ENCODE measurements around the gene PRRT4. TPM values are rescaled to one million over a fixed set of nuclear protein-coding genes. Genes with fewer than 3 reads are reported as not detected.

Gene PRRT4
- total RNA-seq, 1 donor from 2014 or later: not detected

DNA sequence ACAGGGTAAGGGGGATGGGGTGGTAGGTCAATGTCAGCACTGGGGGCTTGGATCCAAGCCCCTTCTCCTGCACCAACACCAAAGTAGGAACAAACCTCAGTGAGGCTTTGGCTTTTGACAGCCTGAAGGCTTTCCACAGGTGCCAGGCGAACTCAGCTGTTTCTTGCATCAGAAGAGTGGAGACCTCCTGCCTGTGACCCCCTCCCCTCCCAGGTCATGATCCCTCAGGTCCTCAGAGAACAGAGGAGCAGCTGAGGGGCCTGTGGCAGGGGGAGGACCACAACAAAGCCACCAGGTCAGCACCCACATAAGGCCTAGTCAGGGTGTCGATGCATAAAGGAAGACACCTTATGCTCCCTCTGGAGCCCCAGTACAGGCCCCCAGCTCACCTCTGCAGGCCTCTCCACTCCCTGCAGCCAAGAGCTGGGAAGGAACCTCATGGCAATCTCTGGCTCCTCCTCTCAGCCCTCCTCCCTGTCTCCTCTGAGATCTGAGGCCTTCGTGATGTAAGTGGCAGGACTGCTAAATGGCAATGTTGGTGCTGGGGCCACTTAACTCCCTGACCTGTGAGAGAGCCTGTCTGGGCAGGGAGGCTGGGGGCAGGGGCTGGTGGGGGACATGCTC is 19.1 kb upstream of the PRRT4 start:
- intact Hi-C loops (cut with micrococcal nuclease): no loop called here

DNA sequence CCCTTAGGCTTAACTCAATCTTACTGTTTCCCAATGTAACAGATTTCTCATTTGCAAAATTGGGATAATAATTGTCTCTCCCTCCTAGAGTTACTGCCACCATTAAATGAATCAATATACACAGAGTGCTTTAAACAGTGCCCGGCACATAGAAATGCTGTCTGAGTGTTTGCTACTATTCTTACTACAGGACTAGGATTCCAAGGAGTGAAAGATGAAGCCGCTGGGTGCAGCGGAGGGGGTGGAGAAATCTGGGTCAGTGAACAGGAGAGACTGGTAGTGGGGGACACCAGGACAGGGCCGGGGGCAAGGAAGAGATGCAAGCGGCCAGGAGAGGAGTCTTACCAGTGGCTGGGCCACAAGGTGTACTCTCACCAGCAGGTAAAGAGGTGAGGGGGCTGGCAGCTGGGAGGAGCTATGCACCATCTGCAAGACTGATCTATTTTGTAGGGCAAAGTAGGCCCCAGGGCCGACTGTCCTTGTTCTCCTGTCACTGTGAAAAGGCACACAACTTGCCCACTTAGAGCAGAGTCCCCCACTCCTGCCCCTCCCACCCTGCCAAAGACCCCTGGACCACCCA is 18.5 kb upstream of the PRRT4 start:
- intact Hi-C loops (cut with micrococcal nuclease): no loop called here

DNA sequence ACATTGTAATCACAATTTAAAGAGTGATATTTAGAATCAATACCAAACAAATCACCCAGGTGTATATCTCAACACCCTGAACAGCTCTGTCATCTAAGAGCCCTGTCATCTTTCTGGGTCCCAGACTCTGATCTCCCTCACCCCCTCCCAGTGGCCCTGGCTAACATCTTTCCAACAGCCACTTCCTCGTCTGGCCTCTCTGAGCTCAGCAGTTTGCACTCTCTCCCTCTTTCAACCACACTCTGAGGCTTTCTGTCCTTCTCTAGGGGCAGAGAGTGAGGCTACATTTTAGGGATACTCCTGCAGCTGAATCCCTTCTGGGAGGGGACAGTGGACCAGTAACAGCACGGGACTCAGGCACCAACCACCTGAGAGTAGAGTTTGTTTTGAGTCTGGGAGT is 17.1 kb upstream of the PRRT4 start:
- intact Hi-C loops (cut with micrococcal nuclease): no loop called here

DNA sequence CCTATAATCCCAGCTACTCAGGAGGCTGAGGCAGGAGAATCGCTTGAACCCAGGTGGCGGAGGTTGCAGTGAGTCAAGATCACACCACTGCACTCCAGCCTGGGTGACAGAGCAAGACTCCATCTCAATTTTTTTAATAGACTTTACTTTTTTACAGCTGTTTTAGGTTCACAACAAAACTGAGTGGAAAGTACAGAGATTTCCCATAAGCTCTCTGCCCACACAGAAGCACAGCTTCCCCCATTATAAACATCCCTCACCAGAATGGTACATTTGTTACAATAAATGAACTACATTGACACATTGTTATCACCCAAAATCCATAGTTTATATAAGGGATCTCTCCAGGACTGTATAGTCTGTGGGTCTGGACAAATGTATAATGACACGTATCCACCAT is 14.6 kb upstream of the PRRT4 start:
- intact Hi-C loops (cut with micrococcal nuclease): no loop called here

DNA sequence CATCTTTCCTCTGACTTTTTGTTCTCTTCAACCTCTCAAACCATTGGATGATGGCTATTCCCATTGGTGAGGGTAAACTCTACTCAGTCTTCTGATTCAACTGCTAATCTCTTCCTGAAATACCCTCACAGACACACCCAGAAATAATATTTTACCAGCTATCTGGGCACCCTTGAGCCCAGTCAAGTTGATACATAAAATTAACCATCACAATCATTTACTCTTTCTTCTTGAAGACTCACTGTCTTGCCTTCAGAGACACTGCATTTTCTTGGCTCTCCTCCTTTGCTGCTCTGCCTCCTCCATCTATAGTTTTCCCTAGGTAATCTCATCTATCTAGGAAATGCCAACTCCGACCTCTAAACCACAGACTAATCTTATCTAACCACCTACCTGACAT is 12.6 kb upstream of the PRRT4 start:
- intact Hi-C loops (cut with micrococcal nuclease): no loop called here

DNA sequence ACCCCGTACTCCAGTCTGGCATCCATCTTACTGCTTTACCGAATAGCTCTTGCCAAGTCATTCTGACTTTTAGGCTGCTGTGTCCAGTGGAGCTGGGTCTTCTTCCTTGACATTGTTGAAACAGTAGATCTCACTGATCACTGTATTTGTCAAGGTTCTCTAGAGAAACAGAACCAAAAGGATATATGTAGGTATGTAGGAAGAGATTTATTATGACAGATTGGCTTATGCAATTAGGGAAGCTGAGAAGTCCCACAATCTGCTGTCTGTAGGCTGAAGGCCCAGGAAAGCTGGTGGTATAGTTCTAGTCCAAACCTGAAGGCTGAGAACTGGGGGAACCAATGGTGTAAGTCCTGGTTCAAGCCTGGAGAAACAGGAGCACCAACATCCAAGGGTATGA is 12.1 kb upstream of the PRRT4 start:
- intact Hi-C loops (cut with micrococcal nuclease): no loop called here

DNA sequence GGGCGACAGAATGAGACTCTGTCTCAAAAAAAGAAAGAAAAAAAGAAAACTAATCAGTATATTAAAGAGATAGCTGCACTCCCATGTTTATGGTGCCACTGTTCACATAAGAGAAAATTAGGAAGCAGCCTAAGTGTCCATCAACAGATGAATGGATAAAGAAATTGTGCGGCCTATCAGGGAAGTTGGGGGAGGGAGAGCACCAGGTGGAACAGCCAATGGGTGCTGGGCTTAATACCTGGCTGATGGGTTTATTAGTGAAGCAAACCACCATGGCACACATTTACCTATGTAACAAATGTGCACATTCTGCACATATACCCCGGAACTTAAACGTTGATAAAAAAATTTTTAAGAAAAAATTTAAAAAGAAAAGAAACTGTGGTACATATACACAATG is 9.0 kb upstream of the PRRT4 start:
- intact Hi-C loops (cut with micrococcal nuclease): no loop called here

DNA sequence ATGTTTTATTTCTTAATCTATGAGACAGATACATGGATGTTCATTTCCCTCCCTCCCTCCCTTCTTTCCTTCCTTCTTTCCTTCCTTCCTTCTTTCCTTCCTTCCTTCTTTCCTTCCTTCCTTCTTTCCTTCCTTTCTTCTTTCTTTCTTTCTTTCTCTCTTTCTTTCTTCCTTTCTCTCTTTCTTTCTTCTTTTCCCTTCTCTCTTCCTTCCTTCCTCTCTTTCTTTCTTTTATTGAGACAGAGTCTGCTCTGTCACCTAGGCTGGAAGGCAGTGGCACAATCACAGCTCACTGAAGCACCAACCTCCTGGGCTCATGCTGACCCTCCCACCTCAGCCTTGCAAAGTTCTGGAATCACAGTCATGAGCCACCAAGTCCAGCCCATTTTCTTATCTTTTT is 5.5 kb upstream of the PRRT4 start:
- intact Hi-C loops (cut with micrococcal nuclease): no loop called here

DNA sequence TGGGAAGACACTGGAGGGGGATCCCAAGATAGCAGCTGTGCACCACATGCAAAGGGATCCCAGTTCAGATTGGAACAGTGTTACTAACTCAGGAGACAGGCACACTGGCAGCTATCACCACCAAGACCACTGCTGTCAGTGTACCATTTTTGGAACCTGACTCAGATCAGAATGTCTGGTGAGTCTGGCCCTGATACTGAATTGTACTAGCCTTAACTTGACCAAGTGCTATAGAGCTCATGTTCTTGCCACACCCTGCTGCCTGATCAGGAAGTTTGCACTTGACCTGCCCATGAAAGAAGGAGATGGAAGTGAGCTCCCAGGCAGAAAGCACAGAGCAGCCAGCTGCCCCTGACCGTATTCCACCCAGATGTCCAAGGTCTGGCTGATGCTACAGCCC is 4.8 kb upstream of the PRRT4 start:
- intact Hi-C loops (cut with micrococcal nuclease): no loop called here

DNA sequence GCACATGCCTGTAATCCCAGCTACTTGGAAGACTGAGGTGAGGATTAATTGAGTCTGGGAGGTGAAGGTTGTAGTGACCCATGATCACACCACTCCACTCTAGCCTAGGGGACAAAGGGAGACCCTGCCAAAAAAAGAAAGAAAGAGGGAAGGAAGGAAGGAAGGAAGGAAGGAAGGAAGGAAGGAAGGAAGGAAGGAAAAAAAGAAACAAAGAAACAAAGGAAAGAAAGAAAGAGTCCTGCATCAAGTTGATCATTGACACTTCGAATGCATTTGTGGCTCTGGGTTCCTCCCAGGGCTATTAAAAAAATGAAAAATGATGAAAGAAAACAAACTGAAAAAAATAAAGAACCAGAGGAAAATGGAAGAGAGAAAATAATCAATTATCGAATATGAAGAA is 3.9 kb upstream of the PRRT4 start:
- intact Hi-C loops (cut with micrococcal nuclease): no loop called here

DNA sequence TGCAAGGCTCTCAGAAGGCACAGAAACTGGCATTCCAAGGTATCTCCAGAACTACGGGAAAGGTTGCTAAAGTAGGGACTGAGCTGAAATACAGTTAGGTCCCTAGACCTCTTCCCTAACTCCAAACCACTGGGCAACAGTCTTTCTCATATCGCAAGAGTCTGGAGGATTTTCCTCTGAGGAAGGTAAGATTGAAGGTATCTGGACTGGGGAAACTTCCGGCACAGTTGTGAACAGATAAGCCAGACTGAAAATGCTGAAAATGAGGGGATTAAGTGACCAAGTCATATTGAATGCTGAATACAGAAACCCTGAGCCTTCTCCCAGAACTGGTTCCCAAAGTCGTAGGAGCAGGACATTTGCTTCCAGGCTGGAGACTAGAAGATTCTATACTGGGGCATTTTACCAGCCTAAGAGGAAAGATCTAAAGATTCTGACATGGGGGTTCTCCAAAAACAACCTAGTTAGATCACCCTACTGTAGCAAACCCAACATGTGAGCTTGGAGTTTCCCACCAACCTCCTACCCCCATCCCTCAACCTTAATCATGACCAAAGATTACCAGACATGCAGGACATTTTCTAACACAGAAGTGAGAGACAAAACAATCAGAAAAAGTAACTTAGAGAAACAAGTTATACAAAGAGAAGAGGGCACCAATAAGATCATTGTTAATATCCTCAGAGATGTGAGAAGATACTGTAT is 2.8 kb upstream of the PRRT4 start:
- intact Hi-C loops (cut with micrococcal nuclease): no loop called here

DNA sequence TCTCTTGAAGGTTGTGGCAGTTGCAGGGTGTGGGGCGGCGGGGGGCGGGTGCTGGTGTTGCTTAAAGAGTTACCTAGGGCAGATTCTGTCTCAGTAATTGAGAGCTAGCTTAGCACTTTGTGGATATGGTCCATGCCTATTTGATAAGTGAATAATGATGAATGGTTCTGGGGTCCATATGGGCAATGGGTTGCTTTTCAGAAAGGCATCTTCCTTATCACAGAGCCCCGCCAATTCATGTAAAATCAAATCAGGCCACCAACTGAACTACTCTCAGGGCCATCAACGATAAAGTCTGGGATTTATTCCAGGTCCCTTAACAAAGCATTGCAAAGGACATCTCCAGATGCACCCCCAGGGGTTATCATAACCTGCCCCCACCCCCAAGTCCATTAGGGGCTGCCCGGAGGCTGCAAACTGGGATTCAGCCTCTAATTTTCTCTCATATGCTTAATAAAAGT is 1.8 kb upstream of the PRRT4 start:
- intact Hi-C loops (cut with micrococcal nuclease): loop anchor here (2.0 kb wide), 1 partner anchor 14 kb away; no protein-coding TSS in a partner anchor

DNA sequence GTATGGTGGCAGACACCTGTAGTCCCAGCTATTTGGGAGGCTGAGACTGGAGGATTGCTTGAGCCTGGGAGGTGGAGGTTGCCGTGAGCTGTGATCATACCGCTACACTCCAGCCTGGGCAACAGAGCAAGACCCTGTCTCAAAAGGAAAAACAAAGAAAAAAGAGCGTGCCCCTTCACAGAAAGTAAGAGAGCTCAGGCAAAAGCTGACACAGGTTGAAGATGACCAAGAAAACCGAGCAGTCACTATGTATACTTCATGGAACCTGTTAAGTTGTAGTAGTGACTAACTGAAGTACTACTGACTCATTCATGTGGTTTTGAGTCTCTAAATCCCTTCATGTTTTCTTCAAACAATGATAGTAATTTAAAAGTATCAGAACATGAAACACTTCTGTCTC is 1.2 kb upstream of the PRRT4 start:
- intact Hi-C loops (cut with micrococcal nuclease): loop anchor here (1.0 to 2.0 kb wide), 2 partner anchors 14 to 19 kb away; partner anchors contain the start of gene RBM28

DNA sequence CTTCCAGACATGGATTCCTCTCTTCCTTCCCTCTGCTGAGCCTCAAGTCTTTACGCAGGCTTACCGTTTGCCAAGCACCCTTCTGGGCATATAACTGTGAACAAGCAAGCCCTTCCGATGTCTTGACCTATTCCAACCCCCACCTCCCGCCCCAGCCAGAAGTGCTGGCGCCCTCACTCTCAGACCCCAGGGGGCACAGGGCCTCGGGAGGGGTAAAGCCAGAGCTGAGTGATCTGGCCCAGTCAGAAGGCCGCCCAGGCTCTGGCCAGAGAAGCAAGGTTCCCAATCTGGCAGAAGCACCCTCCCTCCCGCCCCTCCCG is 1.2 kb downstream of the PRRT4 start:
- intact Hi-C loops (cut with micrococcal nuclease): no loop called here

DNA sequence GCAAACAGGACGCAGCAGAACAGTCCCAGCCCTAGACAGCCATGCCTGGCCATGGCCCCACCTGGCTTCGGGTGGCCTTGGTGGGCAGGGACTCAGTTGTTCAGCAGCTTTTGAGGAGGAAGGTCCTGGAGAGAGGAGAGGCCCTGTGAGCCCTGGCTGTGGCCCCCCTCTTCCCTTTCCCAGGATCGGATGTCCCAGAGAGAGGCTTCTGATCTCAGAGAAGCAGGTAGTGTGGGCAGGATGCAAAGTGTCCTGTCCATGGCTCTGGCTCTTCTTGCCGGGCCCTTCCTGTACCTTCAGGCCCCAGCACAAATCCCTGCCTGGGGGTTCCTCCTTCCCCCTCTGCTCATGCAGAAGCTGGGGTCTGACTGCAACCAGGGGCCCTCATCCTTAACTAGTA is 1.6 kb downstream of the PRRT4 start:
- intact Hi-C loops (cut with micrococcal nuclease): no loop called here

DNA sequence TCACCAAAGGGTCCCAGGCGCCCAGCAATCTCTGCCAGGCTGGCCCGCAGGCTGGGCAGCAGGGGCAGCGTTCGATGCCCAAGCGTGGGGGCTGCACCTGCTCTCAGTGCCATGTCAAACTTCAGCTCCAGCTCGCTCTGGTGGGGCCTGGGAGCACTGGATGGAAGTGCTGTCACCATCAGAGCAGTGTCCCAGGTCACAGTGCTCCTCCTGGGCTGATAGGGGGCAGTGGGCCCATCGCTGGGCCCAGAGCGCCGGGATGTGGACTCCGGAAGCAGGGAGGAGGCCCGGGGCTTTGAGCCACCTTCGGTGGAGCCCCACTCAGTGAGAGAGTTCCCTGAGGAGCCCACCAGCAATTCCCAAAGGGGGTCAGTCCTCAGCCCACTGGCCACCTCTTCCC is 2.2 kb downstream of the PRRT4 start:
- intact Hi-C loops (cut with micrococcal nuclease): no loop called here

DNA sequence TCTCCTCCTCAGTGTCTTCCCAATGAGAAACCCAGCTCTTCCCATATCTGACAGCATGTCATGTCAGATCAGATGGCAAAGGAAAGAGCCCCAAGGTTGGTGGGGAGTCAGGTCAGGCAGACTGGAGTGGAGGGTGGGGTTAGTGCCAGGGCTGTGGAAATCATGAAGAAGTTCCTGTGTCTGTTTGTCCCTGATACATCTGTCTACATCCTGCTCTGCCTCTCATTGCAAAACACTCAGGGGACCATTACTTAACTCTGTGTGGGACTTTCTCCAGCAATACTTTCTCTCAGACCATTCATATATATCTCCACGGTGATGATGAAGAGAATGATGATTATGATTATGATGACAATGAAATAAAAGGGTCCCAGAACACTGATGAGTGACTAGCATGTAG is 3.3 kb downstream of the PRRT4 start:
- intact Hi-C loops (cut with micrococcal nuclease): no loop called here

DNA sequence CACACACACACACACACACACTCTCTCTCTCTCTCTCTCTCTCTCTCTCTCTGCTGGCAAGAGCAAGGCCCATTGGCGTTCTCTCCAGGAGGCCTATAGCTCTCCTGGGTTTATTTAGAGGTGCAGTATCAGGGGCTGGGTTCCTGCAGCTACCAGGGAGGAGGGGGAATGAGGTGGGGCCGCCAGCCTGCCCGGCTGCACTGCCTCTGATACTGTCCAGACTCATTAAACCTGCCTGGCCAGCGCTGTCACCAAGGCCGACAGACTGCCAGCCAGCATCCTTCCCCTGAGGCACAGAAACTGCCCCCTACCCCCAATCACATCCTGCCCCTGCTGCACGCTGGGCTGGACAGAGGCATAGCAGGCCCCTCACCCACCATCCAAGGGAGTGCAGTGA is 4.3 kb downstream of the PRRT4 start:
- intact Hi-C loops (cut with micrococcal nuclease): no loop called here

DNA sequence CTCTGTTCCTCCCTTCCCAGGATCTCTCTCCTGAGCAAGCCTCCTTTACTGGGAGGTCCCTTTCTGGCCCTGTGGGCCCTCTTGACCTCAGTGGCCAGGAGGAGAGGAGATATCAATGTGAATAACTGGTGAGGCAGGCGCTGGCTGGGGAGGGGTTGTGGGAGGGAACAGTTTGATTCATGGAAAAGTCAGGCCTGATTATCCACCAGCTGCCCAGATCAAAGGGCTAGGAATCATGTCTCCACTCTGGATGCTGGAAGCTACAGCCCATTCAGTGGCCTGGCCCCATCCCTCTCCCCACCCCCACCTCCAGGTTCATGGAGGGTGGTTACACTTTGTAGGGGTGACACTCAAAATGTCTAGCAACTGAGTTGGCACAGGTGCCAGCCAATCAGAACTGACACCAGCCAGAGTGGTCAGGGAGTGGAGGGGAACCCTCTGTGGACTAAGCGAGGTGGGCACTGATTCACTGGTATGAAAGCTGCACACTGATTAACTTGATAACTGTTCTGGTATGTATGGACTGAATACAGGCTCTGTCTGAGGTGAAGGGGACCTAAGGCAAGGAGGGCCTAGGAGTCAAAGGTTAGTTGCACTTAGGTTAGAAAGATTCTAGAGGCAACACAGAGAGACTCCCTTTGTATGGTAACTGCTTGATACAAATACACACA is 4.8 kb downstream of the PRRT4 start:
- intact Hi-C loops (cut with micrococcal nuclease): no loop called here

DNA sequence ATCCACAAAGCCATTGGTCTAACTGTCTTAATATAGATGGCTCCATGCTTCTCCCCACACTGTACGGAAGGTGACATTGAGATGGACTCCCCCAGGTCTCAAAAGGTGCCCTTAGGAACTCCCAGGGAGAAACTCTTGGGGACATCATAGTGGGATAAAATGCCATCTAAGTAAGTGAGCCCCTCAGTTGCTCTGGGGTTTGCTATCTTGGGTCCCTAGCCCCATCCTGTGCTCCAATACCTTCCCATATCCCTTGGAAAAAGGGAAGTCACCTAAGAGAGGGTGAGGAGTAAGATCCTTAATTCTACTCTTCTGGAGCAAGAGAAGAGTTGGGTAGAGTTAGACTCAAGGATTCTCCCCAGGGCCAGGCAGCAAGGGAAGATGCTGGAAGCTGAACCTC is 7.9 kb downstream of the PRRT4 start:
- intact Hi-C loops (cut with micrococcal nuclease): no loop called here

DNA sequence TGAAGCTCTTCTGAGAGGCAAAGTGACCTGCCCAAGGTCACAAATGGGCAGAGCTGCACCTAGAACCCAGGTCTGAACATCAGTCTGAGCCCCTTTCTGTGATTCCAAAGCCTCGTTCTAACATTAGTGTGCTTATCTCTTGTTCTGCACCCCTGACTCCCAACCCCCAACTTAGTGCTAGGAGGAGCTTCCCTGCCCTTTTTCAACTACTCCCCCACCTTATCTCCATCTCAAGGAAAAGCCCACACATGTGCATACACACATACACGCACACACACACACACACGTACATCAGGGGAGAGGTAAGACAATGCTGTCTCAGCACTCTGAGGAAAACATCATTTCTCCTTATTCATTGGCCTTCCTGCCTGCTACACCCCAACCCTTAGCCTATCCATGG is 8.3 kb downstream of the PRRT4 start:
- intact Hi-C loops (cut with micrococcal nuclease): no loop called here

DNA sequence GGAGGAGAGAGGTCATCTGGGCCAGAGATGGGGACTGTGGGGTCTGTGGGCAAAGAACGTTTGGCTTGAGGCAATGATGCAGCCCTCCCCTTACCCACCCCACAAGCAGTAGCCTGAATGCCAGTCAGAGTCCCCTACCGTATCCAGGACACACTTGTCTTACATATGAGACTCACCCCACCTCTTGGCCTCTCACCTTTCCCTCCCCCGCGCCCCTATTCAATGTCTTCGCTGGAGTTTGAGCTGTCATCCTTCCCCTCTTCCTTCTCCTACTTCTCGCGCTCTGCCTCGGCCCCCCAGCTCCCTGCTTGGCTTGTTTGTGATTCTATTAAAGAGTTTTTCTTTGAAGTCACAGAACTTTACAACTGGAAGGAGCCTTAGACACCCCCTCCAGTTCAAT is 8.9 kb downstream of the PRRT4 start:
- intact Hi-C loops (cut with micrococcal nuclease): no loop called here

DNA sequence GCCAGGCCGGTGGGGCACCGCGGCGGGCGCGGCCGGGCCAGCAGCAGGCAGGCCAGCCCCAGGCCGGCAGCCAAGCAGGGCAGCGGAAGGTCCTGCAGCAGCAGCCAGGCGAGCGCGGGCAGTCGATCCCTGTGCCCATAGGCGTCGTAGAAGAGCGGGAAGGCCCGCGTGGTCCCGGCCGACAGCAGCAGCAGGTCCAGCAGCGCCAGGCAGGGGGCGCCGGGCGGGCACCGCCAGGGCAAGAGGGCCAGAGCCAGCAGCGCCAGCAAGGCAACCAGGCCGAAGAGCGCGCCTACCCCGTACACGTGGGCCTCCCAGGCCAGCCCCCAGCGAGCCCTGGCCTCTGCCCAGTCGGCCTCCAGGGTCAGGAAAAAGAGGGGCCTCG is 9.3 kb downstream of the PRRT4 start:
- intact Hi-C loops (cut with micrococcal nuclease): no loop called here

All from T-helper 1 cell treated with Interleukin-12 subunit alpha and Interleukin-12 subunit beta and Interleukin-4 antibody, amounts not matched to agents 30 ng/mL and 1 ng/mL, for 36 hours (primary cell).